Panc1 (cell line): ENCODE measurements around the gene PPOX.

Experiments
- CTCF ChIP-seq: fragments of 450-650 bp; IDR thresholded peaks from 2 replicates; pipeline ENCODE4 v1.5.1; 2017; ENCODE audit warnings: mild to moderate bottlenecking
- POLR2AphosphoS5 ChIP-seq: IDR thresholded peaks from 2 replicates; pipeline ENCODE4 v1.6.1; 2012; ENCODE audit warnings: mild to moderate bottlenecking, low read depth, low read length, moderate library complexity

GRCh38 chr1:161128591-161129420 is 37.4 kb upstream of the PPOX start:
- TF ChIP-seq CTCF (no peak), POLR2AphosphoS5 (no peak)
